Stimulated activated CD4-positive, alpha-beta T cell treated with anti-CD3 and anti-CD28 coated beads, Interleukin-4, amount 100 ng/mL, for 48 hours (primary cell): ENCODE results near the gene ERLIN1.

ENCODE experiments used
- DNase-seq, 2 donors: peaks; one replicate each; pipeline ENCODE4 v3.0.0-alpha.2; 2020; ENCODE audit warnings: low read depth in 2 of 2

The ERLIN1 gene

GRCh38 chr10:100172349-100172748 lies 13.5 kb downstream of the ERLIN1 start:
- no peak for DNase-seq

GRCh38 chr10:100168313-100168643 lies 17.6 kb downstream of the ERLIN1 start:
- no peak for DNase-seq

- DNase-seq = no peak
Observed at GRCh38 chr10:100167553-100168312, 18.1 kb downstream of the ERLIN1 start.

- DNase-seq = no peak
Observed at GRCh38 chr10:100163704-100164621, 21.9 kb downstream of the ERLIN1 start.

GRCh38 chr10:100162696-100163095 lies 23.1 kb downstream of the ERLIN1 start:
- no peak for DNase-seq

GRCh38 chr10:100158044-100158805 lies 27.6 kb downstream of the ERLIN1 start:
- no peak for DNase-seq

- no peak for DNase-seq
Observed at GRCh38 chr10:100157156-100157555, 28.7 kb downstream of the ERLIN1 start.

- no peak for DNase-seq
Observed at GRCh38 chr10:100155936-100156335, 29.9 kb downstream of the ERLIN1 start.

GRCh38 chr10:100154666-100155065 lies 31.2 kb downstream of the ERLIN1 start:
- DNase-seq = no peak

- DNase-seq = no peak
Observed at GRCh38 chr10:100153239-100153825, 32.5 kb downstream of the ERLIN1 start.

GRCh38 chr10:100151723-100152300 lies 34.0 kb downstream of the ERLIN1 start:
- DNase-seq = no peak

GRCh38 chr10:100148353-100149211 lies 37.2 kb downstream of the ERLIN1 start:
- DNase-seq = peak; percentile 27 to 42

- DNase-seq = no peak
Observed at GRCh38 chr10:100146875-100147650, 38.8 kb downstream of the ERLIN1 start.

- no peak for DNase-seq
Observed at GRCh38 chr10:100146398-100146797, 39.4 kb downstream of the ERLIN1 start.

GRCh38 chr10:100143756-100144155 lies 42.1 kb downstream of the ERLIN1 start:
- no peak for DNase-seq

GRCh38 chr10:100141446-100142087 lies 44.3 kb downstream of the ERLIN1 start:
- no peak for DNase-seq

GRCh38 chr10:100140070-100140469 lies 45.8 kb downstream of the ERLIN1 start:
- DNase-seq = no peak

GRCh38 chr10:100138921-100139496 lies 46.8 kb downstream of the ERLIN1 start:
- no peak for DNase-seq

- no peak for DNase-seq
Observed at GRCh38 chr10:100135486-100135885, 50.3 kb downstream of the ERLIN1 start.
